DMS53 treated with DMSO at 0.1 percent for 48 hours (cell line): ENCODE results near the gene ASB1.

Experiments used
- DNase-seq: peaks from one replicate; lab custom pipeline; 2025; ENCODE audit not compliant: unreplicated experiment; lab: John Stamatoyannopoulos, UW

The ASB1 gene

DNA sequence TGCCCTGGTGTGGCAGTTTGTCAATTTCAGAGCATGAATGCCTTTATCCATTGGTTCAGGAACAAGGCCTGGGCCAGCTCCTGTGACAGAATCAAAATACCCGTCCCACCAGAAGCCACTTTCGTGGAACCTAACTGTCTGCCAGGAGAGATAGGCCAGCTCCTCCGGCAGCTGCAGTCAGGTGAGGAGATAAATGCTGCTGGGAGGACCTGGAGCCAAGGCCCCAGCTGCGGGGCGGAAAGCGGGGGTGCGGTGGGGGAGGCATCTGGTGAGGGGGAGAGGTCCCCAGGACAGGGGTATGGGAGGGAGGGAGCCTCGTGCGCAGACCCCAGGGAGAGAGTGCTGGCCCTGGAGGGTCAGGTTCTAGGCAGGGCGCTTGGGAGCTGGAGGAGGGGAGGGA lies 4.4 kb upstream of the ASB1 start:
- no peak for DNase-seq

DNA sequence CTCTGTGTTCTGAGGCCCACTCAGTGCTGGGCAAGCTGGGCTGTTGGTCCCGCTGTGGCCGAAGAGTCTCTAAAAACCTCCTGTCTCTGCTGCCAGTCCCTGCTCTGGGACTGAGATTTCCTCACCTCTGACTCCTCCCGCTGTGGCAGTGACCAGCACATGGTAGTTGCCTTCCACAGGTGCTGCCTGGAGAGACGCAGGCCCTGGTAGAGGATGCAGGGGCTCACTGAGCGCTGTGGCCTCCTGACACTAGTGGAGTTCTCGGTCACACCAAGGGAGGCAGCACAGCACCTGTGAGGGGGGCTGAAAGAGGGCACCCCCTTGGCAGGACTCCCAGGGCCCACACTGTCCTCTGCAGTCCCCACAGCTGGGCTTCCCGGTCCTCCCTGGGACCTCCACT lies 3.8 kb upstream of the ASB1 start:
- DNase-seq: no peak

- DNase-seq: no peak
Observed at GRCh38 chr2:238423561-238424312, 3.0 kb upstream of the ASB1 start.

DNA sequence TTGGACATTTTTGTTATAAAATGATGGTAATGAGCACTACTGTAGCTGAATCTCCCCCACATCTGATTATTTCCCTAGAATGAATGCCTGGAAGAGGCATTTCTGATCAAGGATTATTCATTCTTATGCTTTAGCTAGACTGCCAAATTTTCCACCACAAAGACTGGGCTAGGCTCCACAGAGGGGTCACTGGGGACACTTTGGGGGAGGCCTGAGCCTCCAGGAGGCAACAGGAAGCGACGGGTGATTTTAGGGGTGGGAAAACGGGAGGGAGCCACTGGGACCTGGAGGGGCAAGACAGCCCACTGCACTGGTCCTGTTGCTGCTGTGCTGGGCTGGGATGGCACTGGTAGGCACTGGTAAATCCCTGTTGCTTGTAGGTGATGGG lies 2.4 kb upstream of the ASB1 start:
- DNase-seq: no peak

DNA sequence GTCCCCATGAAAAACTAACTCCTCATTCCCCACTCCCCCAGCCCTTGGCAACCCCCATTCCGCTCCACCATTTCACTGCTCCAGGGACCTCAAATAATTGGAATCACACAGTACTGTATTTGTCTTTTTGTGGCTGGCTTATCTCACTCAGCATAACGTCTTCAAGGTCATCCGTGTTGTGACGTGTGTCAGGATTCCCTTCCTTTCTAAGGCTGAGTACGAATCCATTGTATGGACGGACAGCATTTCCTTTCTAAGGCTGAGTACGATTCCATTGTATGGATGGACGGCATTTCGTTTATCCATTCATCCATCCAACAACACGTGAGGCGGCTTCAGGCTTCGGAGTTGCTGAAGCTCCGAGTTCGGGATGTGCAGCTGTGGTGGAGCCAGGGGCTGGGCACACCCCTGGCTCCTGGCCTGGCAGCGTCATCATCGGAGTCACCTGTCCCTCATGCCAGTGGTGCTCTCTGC lies 1.2 kb upstream of the ASB1 start:
- peak; percentile 18 for DNase-seq

GRCh38 chr2:238425979-238426567 lies 654 bp upstream of the ASB1 start:
- DNase-seq: peak; percentile 65

DNA sequence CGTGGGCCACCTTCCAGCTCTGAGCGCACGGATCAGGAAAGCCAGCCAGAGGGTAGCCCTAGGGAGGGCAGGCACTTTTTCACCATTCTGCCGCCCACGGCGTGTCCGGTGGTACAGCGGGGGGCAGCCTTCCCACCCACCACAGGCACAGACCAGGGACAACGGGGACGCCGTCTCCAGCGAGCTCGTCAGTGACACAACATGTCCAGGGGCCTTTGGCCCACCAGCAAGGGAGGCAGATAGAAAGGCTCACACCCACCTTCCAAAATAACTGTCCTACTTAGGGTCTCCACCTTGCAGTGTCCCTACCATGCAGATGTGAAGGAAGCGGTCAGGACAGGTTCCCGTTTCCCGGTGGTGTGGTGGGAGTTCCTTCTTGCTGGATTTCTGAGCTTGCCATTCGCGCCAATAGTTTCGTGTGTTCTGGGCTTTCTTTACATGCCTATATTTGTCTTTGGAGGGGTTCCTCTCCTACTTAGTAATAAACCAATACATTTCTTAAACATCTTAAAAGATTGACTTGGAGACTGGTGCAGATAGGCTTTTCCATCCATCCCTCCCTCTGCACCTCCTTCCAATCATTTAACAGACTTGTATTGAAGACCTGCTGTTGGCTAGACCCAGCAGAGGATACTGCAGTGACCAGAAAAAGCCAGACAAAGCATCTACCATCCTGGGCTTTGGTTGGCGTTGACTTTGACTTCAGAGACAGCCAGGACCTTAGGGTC lies 872 bp downstream of the ASB1 start:
- no peak for DNase-seq

GRCh38 chr2:238428866-238429265 lies 2.1 kb downstream of the ASB1 start:
- no peak for DNase-seq

GRCh38 chr2:238430781-238431180 lies 4.1 kb downstream of the ASB1 start:
- no peak for DNase-seq

- no peak for DNase-seq
Observed at GRCh38 chr2:238431456-238431855, 4.7 kb downstream of the ASB1 start.

- DNase-seq: no peak
Observed at GRCh38 chr2:238433300-238433915, 6.7 kb downstream of the ASB1 start.

- DNase-seq: no peak
Observed at GRCh38 chr2:238433941-238434845, 7.5 kb downstream of the ASB1 start.

GRCh38 chr2:238434846-238435751 lies 8.4 kb downstream of the ASB1 start:
- DNase-seq: no peak

- DNase-seq: no peak
Observed at GRCh38 chr2:238435752-238436096, 9.0 kb downstream of the ASB1 start.

DNA sequence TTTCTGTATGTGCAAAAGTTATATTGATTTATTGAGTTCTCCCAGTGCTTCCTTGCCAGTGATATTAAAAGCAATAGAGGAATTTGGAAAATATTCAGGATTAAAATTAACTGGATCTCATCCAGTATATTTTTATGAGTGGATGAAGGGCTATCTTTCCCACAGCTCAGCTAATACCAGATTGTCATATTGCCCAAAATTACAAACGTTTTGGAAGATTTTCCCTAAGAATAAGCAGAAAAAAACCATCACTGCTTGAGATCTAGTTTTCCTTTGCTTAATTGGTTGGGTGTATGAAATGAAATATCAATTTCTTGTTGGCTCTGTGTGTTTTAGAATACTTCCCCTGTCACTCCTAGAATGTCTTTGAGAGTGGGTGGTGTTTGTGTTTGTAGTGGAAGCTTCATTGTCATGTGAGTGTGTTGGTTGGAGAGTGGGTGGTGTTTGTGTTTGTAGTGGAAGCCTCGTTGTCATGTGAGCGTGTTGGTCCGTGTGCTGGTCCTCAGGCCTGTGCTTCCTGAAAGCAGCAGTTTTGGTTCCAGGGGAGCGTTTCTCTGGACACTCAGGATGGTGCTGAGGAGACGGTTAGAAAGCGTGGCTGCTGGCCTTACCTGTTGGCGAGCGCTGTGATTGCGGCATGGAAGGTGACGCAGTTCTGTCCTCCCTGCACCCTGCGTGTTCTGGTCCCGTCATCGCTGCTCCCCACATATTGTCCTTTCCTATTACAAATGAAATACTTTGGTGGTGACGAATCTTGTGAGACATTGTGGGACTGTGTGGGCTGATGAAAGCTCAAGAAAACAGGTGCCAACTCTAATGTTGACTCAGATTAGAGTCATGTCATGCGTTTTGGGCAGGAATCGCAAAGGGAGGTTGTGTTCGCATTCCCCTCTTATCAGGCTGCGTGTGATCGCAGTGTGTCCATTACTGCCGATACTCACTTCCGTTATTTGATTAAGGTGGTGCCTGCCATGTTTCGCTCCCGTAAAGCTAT lies 12.4 kb downstream of the ASB1 start:
- no peak for DNase-seq

GRCh38 chr2:238439917-238440316 lies 13.2 kb downstream of the ASB1 start:
- no peak for DNase-seq

GRCh38 chr2:238440331-238440730 lies 13.6 kb downstream of the ASB1 start:
- no peak for DNase-seq

GRCh38 chr2:238440767-238441166 lies 14.0 kb downstream of the ASB1 start:
- DNase-seq: no peak
